Cardiac septum (tissue), 1 donor: ENCODE data around the gene SCEL. TPM values are rescaled to one million over a fixed set of nuclear protein-coding genes. Genes with fewer than 3 reads are reported as not detected.

Experiments used
- DNase-seq: peaks from one replicate; pipeline ENCODE4 v3.0.0-alpha.2; 2020; ENCODE audit warnings: low spot score
- intact Hi-C: fragments of 100-400 bp; cut with DNase I; formaldehyde crosslinking; loops from one replicate; pipeline ENCODE4 v1.14.0; 2022
- total RNA-seq: library from RNA; stranded (reverse); fragmentation: NEBNext Ultra II Directional; extraction: Animal tissue kit (Norgen Biotek cat#: 25700); gene quantifications from one replicate; pipeline ENCODE4 v1.2.1, GENCODE V29; 2021
- donor health status: DM: no; HTN: no; CAD: no.

The SCEL gene
- total RNA-seq, 1 donor from 2014 or later = not detected

DNA sequence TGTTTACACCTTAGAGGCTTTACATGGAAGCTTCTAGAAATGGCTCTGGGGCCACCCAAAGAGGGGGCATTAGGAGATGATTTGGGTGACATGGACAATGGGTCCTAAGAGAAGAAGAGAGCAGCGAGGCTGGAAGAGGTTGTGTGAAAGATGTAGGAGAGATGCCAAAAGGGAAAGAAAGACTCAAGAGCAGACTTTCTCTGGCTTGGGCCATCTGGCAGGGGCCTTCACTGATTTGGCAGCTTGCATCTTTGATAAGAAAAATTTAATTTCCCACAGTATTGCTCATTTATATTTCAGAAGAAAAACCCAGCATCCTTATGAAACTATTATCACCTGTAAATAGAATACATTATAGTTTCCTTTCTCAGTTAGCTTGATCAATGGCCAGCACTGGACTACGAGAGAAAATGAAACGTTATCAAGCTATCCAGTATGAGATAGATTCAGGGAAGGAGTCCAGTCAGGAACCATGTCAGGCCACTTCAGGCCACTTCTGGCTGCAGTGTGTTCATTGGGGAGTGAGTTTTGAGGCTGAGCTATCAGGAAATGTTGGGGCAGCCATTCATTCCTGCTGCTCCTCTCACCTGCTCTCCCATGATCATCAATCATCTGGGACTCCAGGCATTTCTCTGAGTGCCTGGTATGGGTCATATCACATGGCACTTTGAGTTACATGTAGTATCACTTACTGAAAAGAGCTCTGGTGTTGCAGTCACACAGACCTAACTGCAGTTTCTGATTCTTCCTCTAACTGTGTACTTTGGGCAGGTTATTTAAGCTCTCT is 10.3 kb downstream of the SCEL start:
- intact Hi-C loops = no loop called here

DNA sequence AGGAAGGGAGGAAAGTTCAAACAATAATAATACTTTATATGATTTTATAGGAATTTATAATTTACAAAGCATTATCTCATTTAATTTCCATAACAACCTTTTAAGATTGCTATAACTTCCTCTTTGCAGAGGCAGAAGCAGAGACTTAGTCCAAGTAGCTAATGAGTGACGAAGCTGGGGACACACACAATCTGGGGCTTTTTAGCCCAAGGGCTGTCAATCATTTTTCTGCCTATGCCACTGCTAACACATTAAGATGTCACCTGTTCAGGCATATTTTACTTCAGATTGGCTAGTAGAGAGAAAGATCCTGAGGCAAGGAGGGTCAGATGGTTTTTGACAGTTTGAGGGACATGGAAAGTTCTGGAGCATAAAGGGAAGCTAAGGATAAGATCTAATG is 12.6 kb downstream of the SCEL start:
- intact Hi-C loops = no loop called here
- no peak for DNase-seq

More for the DNA sequence above, 10.3 kb downstream of the SCEL start:
- DNase-seq = no peak

DNA sequence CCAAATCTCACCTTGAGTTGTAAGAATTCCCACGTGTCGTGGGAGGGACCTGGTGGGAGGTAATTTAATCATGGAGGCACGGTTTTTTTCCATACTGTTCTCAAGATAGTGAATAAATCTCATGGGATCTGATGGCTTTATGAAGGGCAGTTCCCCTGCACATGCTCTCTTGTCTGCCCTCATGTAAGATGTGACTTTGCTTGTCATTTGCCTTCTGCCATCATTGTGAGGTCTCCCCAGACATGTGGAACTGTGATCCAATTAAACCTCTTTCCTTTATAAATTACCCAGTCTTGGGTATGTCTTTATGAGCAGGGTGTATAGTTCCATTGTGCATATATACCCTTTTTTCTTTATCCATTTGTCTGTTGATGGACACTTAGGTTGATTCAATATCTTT is 13.1 kb downstream of the SCEL start:
- intact Hi-C loops = no loop called here
- no peak for DNase-seq

DNA sequence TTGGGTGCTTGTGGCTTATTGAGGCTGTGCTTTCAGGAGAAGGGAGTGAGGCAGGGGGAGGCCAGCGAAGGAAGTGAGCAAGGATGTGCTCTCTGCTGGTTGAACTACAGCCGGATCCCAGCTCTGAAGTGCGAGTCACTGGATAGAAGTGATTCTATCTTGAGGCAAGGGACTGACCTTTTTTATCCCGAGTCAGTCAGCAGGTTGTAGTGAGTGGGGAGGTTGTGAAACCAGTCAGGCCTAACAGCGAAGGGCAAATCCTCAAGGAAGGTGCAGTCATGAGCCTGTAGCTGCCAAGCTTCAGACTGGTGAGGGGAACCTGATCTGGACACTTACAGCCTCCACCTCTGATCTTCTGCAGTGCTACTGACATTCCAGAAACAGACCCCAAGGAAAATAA is 18.6 kb downstream of the SCEL start:
- intact Hi-C loops = no loop called here

DNA sequence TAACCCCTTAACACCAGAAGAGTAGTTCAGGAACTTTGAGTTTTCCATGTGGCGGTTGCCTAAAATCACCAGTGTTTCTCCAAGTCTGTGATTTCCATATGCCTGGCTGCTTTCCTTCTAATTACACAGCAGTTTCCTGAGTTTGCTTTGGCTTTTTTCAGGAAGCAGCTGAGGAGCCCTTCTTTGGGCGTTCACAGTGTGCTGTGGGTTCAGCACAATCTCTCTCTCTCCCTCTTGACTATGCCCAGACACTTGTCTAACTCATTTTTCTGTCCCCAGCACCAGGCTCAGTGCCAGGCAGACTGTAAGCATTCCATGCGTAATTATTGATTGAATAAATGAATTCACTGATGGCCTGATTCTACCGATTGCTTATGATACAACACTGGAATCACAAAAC is 19.7 kb downstream of the SCEL start:
- DNase-seq = no peak
- intact Hi-C loops = no loop called here

More for the DNA sequence above, 18.6 kb downstream of the SCEL start:
- no peak for DNase-seq

DNA sequence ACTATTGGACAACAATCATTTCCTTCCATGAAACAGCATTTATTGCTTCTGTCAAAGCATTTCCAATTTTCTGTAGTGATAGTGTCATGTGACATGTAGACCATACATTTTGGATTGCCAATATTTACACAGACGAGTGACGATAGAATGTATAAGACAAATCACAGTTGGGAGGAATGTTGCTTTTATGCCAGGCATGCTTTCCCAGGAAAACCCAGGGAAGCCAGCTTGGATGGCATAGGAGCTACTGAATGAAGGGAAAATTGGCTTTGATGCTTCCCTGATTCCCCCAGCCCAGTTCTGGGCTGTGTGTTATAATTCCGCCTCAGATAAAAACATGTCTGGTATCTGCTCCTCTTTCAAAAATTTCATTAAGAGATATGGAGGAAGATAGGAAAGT is 22.5 kb downstream of the SCEL start:
- intact Hi-C loops = no loop called here
- DNase-seq = no peak

DNA sequence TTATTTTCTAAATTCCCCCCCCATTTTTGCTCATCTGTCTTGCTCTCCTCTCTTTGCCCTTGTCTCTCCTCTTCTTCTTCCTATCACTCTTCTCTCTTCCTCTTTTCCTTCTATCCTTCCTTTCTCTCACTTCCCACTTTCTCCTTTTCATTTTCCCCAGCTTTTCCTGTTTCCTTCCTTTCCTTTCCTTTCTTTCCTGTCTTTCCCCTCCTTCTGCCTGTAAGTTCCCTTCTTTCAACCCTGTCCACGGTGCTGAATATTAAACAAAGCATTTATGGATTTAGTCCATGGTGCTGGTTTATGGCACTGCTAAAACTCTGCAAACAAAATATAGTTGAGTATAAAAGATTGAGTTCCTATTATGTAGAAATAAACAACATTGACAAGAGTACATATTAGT is 27.6 kb downstream of the SCEL start:
- intact Hi-C loops = no loop called here

DNA sequence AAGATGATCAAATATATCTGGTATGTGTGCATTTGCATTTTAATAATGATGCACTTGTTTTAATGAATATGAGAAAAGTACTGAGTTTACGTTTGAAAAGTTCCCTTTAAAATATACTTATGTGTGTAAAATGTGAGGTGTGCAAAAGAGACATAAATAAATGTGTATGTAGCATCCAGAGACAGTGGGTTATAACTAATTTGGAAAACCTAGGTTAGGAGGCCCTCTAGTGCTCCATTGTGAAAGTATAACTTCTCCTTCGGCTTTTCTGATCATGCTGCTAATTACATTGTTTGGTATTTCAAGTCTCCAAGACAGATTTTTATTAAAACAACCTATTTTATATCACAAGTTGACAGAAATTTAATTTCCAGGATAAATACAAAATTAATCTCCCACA is 30.1 kb downstream of the SCEL start:
- DNase-seq = no peak
- intact Hi-C loops = no loop called here

More for the DNA sequence above, 27.6 kb downstream of the SCEL start:
- DNase-seq = no peak

DNA sequence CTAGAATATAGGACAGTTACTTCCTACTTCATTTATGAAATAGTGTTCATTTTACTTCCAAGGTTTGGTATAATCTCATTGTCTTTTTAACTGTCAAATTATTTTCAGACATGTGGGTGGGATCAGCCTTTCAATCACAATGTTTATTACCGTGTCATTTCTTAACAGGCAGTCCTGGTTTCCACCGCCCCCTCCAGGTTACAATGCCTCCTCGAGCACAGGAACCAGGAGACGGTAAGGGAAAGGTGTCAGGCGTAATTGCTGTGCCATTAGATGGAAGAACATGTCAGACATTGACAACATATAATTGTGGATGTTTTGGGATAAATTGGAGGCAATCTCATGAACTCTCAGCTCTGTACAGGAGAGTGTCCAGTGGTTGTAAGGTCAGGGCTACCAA is 36.5 kb downstream of the SCEL start:
- DNase-seq = no peak
- intact Hi-C loops = no loop called here

DNA sequence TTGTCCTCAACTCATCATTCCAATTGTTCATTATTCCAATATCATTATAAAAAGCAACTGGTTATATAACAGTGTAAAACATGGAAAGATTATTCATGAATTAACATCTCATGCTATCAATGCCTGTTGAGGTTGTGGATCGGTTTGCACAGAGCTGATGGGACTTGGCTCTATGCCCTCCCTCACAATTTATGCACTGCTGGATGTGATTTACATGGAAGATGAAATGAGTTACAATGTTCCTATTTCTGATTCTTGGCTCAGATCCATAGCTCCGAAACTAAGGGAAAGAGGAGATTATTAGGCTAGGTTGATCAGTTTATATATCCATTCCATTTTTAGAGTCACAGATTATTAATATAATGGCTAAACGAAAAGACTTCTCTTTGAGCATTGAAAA is 38.6 kb downstream of the SCEL start:
- intact Hi-C loops = no loop called here
- DNase-seq = no peak

DNA sequence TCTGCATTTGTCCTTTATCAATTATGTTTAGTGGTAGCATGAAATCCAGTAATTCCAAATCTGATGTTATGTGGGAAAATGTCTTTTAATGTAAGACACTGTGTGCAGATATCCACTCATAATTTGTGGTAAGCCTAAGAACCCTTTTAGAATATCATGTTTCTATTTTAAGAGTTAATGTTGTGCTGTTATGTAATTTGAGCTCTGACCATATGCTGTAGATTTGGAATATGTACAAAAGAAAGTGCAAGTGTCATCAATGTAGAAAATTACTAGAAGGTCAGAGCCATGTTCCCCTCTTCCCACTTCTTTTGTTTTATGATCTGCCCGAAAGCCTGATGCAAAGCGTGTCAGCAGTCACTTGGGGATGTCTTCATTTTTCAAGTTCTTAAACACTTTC is 44.5 kb downstream of the SCEL start:
- no peak for DNase-seq
- intact Hi-C loops = no loop called here

DNA sequence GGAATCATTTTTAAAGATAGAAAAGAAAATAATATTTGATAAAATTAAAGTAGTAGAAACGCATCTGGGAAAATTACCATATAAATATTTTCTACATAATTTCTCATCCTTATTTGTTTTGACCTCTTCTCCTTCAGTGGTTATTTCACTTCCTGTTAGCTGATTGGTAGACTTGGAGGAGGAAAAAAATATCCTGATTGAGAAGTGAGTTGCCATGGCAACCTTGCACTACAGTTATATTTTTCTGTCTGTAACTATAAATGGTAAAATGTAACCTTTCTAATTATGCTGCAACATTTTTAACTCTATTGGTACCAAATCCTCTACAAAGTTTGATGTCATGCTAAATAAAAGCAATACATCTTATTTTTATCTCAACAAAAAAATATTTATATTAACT is 45.2 kb downstream of the SCEL start:
- DNase-seq = no peak
- intact Hi-C loops = no loop called here

DNA sequence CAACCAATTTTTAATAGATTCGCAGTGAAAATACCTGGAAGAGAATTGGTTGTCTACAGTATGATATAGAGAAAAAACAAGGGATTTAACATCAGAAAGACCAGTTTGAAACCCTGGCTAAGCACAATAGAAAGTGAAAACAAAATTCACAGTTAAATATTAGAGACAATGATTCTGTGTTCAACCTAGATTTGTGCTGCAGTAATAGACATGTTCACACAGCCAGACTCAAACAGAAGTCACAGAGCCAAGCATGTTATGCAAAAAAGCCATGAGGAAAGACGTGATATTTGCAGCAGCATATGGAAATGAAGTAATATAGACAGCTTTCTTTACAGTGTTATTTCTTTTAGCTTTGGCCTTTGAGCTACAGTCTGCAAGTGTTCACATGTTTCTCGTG is 48.1 kb downstream of the SCEL start:
- intact Hi-C loops = no loop called here
- no peak for DNase-seq

DNA sequence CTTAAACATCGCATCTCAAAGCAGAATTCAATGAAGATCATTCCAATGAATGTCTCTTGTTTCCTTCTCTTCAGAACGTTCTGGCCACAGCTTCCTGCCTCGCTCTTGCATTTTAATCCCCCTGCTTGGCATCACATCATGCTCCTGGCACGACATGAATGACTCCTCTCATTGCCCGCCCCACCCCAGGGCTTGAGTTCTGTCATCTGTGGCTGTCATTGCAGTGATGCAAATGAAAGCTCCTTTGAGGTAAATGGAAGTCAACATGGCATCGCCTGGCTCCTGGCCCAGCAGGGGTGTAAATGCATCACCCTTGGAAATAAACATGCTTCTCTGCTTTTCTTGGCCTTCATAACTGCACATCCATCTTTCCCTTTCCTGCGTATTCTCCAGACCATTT is 48.6 kb downstream of the SCEL start:
- intact Hi-C loops = no loop called here

DNA sequence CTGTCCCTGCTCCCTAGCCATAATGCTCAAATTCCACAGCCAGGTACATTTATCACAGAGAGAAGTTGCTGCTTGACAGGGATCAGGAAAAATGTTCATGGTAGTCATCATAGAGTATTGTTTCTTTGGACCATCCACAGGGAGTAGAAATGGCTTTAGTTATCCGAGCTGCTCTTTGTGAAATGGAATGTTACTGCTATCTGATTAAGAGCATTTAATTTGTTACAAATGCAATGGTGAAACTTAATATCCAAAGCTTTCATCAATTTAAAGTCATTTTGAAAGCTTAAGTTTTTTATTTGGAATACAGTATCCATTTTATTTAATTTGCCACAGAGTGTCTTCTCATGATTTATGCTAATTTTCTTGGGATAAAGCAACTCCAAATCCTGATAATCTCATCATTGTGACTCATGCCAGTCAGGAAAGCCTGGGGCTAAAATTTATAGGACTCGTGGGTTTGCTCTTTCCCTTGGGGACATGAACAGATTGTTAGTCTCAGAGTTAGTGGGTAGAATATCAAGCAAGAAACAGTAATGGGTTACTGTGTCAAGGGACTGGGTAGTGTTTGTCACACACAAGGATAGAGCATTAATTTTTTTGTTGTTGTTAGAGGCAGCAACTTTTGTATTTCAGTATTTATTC is 59.8 kb downstream of the SCEL start:
- no peak for DNase-seq
- intact Hi-C loops = loop anchor here (10.0 kb wide), 1 partner anchor 160 kb away; no protein-coding TSS in a partner anchor

More for the DNA sequence above, 48.6 kb downstream of the SCEL start:
- no peak for DNase-seq

DNA sequence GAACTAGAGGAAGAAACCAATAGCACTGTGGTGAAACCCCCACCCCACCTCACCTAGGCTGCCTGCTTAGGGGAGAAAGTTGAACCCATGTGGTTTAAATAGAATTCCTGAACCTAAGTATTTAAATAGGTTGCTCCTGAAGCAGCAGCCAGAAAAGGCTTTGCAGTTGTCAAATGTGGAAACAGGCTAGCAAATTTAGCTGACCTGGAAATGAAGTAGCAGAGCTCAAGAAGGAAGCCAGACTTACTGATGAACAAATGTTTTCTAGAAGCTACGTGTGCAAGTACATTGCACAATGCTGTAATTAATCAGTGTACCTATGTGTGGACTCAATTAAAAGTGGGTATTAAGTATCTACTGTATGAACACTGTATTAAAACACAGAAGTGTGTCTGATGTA is 61.3 kb downstream of the SCEL start:
- intact Hi-C loops = loop anchor here (10.0 kb wide), 1 partner anchor 158 kb away; no protein-coding TSS in a partner anchor
- no peak for DNase-seq

DNA sequence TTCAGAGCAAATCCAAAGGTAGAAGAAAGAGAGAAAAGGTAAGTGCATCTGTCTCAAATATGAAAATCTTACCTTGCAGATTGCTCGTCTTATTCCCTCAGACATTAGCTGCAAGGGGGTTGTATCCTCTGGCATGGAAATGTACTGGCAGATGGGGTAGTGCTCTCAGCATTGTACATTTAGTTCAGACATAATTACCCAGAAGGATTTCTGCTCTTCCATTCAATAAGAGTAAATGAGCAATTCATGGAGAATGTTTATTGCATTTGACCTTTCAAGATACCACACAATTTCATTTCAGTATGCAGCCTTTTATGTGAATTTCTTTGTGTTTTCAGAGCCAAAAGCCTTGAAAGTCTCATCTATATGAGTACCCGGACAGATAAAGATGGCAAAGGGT is 63.8 kb downstream of the SCEL start:
- intact Hi-C loops = loop anchor here (10.0 kb wide), 1 partner anchor 155 kb away; no protein-coding TSS in a partner anchor
- DNase-seq = no peak

DNA sequence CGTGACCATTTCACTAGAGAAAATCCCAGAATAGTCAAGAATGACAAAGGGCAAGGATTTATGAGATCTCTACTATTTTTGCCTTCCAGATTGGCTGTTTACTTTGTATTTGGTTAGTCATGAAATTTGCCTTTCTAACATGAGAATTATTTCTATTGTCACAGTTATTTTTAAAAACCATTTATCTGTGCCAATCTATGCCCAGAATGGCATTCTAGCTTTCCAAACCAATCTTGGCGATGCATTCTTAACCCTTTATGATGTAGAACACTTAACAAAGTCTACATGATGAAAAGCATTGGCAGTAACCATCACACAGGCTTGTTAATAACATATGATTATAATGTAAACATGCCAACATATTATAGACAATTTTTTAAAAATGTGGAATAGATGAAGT is 65.2 kb downstream of the SCEL start:
- no peak for DNase-seq
- intact Hi-C loops = no loop called here

DNA sequence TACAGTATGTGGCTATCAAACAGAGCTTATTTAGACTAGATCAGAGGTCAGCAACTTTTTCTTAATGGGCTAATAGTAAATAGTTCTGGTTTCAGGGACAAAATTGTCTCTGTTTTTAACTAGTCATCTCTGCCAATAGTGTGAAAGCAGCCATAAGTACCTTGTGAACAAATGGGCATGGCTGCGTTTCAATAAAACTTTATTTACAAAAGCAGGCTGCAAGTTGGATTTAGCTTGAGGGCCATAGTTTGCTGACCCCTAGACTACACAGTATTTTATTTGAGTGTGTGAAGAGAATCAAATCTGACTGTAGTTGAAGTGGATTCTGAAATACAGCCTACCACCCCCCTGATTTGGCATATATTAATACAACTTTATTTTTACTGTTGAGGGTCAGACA is 75.6 kb downstream of the SCEL start:
- intact Hi-C loops = no loop called here

DNA sequence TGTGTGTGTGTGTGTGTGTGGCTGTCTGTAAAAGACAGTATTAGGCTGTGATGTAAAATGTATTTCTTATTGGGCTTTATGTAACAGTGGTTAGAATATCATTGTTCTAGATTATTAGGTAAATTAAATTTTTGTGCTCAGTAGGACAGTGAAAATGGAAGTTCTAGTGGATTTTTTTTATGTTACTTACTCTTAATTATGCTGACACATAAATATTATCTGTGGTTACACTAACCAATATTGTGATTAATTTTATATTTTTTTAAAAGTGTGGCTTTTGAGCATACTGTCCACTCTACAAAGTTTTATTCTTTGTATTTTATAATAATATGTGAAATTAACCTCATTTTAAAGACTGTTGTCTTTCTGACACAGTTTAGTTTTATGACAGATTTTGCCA is 80.5 kb downstream of the SCEL start:
- intact Hi-C loops = no loop called here
- no peak for DNase-seq

More for the DNA sequence above, 75.6 kb downstream of the SCEL start:
- DNase-seq = no peak

DNA sequence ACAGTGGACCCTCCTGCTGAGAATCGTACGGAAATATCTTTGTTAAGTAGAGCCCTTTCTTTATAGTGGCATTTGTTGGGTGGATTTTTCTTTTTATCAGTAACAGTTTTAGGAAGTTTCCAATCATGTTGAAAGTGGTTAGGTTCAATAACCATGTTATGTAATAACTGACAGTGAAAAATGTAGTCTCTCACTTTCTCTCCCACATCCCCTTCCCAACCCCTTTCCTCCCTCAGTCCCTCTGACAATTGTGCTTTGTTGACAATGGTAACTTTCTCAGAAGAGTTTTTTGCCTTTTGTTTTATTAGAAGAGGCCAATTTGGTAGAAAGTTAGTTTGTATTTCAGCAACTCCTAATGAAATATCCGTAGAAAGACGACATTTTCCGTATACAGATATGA is 84.1 kb downstream of the SCEL start:
- no peak for DNase-seq

More for the DNA sequence above, 84.1 kb downstream of the SCEL start:
- intact Hi-C loops = no loop called here
